NT2/D1 (cell line): ENCODE measurements around the gene DNAJC22.

Source experiments
- SUZ12 ChIP-seq: IDR thresholded peaks from 2 replicates; pipeline ENCODE4 v1.6.1; 2011; ENCODE audit not compliant: insufficient read length, insufficient read depth; ENCODE audit errors: extremely low read depth
- YY1 ChIP-seq: IDR thresholded peaks from 2 replicates; pipeline ENCODE4 v1.6.1; 2011; ENCODE audit not compliant: insufficient read length, insufficient read depth
- ZNF274 ChIP-seq: IDR thresholded peaks from 2 replicates; pipeline ENCODE4 v1.6.1; 2011; ENCODE audit warnings: mild to moderate bottlenecking, low read depth, low read length

GRCh38 chr12:49366652-49367380, 20.1 kb downstream of the DNAJC22 start:
- TF ChIP-seq ZNF274 (no peak), YY1 (no peak), SUZ12 (no peak)
